ENCODE measurements around the gene KLF13. TPM values are rescaled to one million over a fixed set of nuclear protein-coding genes. Genes with fewer than 3 reads are reported as not detected.

Gene KLF13
- total and polyA plus RNA-seq, 10 of the 15 experiments (the other 5 are each of a cell fraction or from before 2014, with no cell fraction given), result 20.3 to 109 (median 51.4) TPM

DNA sequence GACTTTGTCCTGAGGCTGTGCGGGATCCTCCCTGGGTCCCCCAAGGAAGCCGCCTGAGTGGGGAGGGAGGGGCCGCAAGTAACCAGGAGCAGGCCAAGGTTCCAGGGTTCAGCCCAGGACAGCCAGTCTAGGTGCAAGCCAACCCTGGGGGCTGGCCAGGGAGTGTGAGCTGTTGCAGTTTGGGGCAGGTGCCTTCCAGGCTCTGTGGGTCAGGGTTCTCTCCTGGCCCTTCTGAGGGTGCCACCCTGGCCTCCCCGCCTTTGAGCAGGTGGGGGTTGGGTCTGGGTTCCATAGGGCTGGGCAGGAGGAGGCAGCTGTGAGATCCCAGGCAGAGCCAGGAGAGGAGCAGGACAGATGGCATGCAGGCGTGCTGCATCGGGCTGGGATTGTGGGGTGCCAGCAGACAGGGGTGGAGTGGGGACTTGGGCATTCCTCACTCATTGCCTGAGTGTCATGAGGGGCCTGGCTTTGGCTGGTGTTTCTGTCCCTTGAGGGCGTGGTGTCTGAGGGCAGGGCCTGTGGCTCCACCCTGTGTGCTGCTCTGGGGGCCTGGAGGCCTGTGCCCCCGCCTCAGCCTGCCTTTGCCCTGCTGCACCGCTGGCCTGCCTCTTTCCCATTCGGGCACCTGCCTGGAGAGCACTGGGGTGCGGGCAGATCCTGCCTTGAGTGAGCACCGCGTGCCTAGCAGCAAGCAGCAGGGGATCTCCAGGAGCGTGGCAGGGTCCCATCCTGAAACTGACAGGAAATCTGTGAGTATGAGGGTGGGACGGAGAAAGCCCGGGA lies 18.4 kb downstream of the KLF13 start:
- peak; percentile 68 for ATAC-seq
- intact Hi-C loops (cut with micrococcal nuclease; ENCODE audit: unreplicated experiment), result no loop called here
- ChIA-PET RAD21 (ENCODE audit: unreplicated experiment) (interaction anchor here (0.9 to 4.4 kb wide), 9 partner anchors 9 to 145 kb away, joined by 3 to 22 read pairs (median 4); no protein-coding TSS in a partner anchor), POLR2A (interaction anchor here (0.6 to 2.2 kb wide), 3 partner anchors 16 to 131 kb away, joined by 3 to 10 read pairs (median 3); partner anchors contain the start of gene KLF13), SMC1A (ENCODE audit: uncharacterized antibody, unreplicated experiment) (interaction anchor here (1.3 to 2.6 kb wide), 4 partner anchors 11 to 19 kb away, joined by 4 to 9 read pairs (median 5); partner anchors contain the start of gene KLF13), CTCF (interaction anchor here (0.7 to 2.4 kb wide), 7 partner anchors 15 to 144 kb away, joined by 3 to 13 read pairs (median 8); no protein-coding TSS in a partner anchor)
- BruUV-seq (replicated peaks), result no TSS peak
- Histone ChIP-seq H3K27me3 (replicated peaks in 1 of 2; ENCODE audit: control insufficient read depth in 2 of 2, insufficient read depth in 2 of 2, low read length in 1 of 2) (no peaks in the 10 kb centered on the region), H3K4me3 (peak overlapping the region; percentile 80), H3K36me3 (ENCODE audit: control insufficient read depth in 2 of 2, insufficient read depth in 2 of 2, low read length in 1 of 2) (peaks cover 15 to 35% of the 10 kb centered on the region in 2 experiments; a peak in 3 of 4 replicates), H2AFZ (ENCODE audit: control insufficient read depth, low read depth, low read length) (no peak overlapping the region), H3K27ac (ENCODE audit: control insufficient read depth, insufficient read depth) (peak overlapping the region; percentile 96), H3K4me2 (ENCODE audit: control insufficient read depth, insufficient read depth) (peak overlapping the region; percentile 99), H3K9me3 (replicated peaks; ENCODE audit: control insufficient read depth, insufficient read depth, low read length) (no peaks in the 10 kb centered on the region), H3K79me2 (ENCODE audit: control insufficient read depth, insufficient read depth, low read length) (peaks cover 100% of the 10 kb centered on the region), H4K20me1 (ENCODE audit: control insufficient read depth, insufficient read depth) (peaks cover 3% of the 10 kb centered on the region), H3K4me1 (ENCODE audit: control insufficient read depth, insufficient read depth, low read length) (peaks cover 87% of the 10 kb centered on the region), H3K9ac (ENCODE audit: control insufficient read depth, insufficient read depth, low read length) (peak overlapping the region; percentile 88)
- no peak for DNase-seq (ENCODE audit: low read depth, low spot score)
- FAIRE-seq, result peak; percentile 95
- in situ Hi-C loops (cut with MboI), result loop anchor here (25.0 kb wide), 2 partner anchors 708 to 1267 kb away; partner anchors contain the start of genes ARHGAP11A and ARHGAP11B
- 15% methylated on average over 16 of the region's 16 CpGs for WGBS (ENCODE audit: insufficient coverage, insufficient replicate concordance, low lambda C conversion rate, missing lambda C conversion rate)
- TF ChIP-seq SRF (IDR thresholded peaks at IDR 0.05; ENCODE audit: low read depth in 2 of 2, low read length in 2 of 2), result 0 out of 4 replicates have a peak, but pooled peaks of 1 of the 2 experiments have one; percentile 1
- peak in 1 of 2 experiments; percentile 36; a peak in 1 of 4 replicates for TF ChIP-seq BHLHE40 (IDR thresholded peaks at IDR 0.05; ENCODE audit: borderline replicate concordance in 1 of 2, low read depth in 2 of 2, low read length in 1 of 2)
- TF ChIP-seq MLLT1 (IDR thresholded peaks at IDR 0.05), result no peak
- TF ChIP-seq ZNF687 (IDR thresholded peaks at IDR 0.05), result peak; percentile 75; the same call in 1 of the 2 replicates
- TF ChIP-seq, protein P1, sequence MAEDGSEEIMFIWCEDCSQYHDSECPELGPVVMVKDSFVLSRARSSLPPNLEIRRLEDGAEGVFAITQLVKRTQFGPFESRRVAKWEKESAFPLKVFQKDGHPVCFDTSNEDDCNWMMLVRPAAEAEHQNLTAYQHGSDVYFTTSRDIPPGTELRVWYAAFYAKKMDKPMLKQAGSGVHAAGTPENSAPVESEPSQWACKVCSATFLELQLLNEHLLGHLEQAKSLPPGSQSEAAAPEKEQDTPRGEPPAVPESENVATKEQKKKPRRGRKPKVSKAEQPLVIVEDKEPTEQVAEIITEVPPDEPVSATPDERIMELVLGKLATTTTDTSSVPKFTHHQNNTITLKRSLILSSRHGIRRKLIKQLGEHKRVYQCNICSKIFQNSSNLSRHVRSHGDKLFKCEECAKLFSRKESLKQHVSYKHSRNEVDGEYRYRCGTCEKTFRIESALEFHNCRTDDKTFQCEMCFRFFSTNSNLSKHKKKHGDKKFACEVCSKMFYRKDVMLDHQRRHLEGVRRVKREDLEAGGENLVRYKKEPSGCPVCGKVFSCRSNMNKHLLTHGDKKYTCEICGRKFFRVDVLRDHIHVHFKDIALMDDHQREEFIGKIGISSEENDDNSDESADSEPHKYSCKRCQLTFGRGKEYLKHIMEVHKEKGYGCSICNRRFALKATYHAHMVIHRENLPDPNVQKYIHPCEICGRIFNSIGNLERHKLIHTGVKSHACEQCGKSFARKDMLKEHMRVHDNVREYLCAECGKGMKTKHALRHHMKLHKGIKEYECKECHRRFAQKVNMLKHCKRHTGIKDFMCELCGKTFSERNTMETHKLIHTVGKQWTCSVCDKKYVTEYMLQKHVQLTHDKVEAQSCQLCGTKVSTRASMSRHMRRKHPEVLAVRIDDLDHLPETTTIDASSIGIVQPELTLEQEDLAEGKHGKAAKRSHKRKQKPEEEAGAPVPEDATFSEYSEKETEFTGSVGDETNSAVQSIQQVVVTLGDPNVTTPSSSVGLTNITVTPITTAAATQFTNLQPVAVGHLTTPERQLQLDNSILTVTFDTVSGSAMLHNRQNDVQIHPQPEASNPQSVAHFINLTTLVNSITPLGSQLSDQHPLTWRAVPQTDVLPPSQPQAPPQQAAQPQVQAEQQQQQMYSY (CRISPR knock-in tag; IDR thresholded peaks at IDR 0.05), result no peak
- peak; percentile 69; the same call in 1 of the 2 replicates for TF ChIP-seq POLR2AphosphoS5 (IDR thresholded peaks at IDR 0.05; ENCODE audit: low read length)
- TF ChIP-seq IKZF2 (IDR thresholded peaks at IDR 0.05), result 0 out of 4 replicates have a peak, but pooled peaks of 1 of the 2 experiments have one; percentile 11
- TF ChIP-seq, protein P2, sequence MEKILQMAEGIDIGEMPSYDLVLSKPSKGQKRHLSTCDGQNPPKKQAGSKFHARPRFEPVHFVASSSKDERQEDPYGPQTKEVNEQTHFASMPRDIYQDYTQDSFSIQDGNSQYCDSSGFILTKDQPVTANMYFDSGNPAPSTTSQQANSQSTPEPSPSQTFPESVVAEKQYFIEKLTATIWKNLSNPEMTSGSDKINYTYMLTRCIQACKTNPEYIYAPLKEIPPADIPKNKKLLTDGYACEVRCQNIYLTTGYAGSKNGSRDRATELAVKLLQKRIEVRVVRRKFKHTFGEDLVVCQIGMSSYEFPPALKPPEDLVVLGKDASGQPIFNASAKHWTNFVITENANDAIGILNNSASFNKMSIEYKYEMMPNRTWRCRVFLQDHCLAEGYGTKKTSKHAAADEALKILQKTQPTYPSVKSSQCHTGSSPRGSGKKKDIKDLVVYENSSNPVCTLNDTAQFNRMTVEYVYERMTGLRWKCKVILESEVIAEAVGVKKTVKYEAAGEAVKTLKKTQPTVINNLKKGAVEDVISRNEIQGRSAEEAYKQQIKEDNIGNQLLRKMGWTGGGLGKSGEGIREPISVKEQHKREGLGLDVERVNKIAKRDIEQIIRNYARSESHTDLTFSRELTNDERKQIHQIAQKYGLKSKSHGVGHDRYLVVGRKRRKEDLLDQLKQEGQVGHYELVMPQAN (conservative IDR thresholded peaks at IDR 0.05), result 0 out of 2 replicates have a peak, but pooled peaks have one; percentile 32
